ENCODE data around the gene RAC2.

RAC2 gene

DNA sequence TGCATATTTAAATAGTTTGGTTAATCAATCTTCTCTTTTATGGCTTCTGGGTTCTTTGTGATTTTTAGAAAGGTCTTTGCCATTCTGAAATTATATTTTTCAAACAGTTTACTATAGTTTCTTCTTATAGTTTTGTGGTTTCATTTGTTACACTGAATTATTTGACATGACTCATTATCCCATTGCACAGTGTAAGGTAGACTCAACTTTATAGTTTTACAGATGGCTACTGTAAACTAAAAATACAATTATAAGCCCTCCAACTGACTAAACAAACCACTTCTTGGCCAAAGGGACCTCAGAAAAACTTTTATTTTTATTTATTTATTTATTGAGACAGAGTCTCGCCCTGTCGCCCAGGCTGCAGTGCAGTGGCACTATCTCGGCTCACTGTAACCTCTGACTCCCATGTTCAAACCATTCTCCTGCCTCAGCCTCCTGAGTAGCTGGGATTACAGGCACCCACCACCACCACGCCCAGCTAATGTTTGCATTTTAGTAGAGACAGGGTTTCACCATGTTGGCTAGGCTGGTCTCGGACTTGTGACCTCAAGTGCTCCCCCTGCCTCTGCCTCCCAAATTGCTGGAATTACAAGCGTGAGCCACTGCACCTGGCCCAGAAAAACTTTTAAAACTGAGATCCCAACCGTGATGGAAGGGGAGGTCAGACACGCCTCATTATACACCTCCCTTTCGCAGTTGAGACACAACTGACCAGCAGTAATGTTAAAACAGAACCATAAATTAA lies 14.1 kb upstream of the RAC2 start:
- no peaks in the 10 kb centered on the region for H3K9me3 Mint-ChIP-seq
- no peak overlapping the region for H3K27ac Mint-ChIP-seq
- H3K4me1 Mint-ChIP-seq, result peaks cover 10% of the 10 kb centered on the region
- TF ChIP-seq, protein P1, sequence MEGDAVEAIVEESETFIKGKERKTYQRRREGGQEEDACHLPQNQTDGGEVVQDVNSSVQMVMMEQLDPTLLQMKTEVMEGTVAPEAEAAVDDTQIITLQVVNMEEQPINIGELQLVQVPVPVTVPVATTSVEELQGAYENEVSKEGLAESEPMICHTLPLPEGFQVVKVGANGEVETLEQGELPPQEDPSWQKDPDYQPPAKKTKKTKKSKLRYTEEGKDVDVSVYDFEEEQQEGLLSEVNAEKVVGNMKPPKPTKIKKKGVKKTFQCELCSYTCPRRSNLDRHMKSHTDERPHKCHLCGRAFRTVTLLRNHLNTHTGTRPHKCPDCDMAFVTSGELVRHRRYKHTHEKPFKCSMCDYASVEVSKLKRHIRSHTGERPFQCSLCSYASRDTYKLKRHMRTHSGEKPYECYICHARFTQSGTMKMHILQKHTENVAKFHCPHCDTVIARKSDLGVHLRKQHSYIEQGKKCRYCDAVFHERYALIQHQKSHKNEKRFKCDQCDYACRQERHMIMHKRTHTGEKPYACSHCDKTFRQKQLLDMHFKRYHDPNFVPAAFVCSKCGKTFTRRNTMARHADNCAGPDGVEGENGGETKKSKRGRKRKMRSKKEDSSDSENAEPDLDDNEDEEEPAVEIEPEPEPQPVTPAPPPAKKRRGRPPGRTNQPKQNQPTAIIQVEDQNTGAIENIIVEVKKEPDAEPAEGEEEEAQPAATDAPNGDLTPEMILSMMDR (IDR thresholded peaks at IDR 0.05; ENCODE audit: unreplicated experiment in 3 of 3), result no peak
- no peak overlapping the region for H3K4me3 Mint-ChIP-seq
- peaks cover 3% of the 10 kb centered on the region for H3K36me3 Mint-ChIP-seq (ENCODE audit: low read depth)
- H3K27me3 Mint-ChIP-seq (ENCODE audit: low read depth), result peaks cover 37% of the 10 kb centered on the region

DNA sequence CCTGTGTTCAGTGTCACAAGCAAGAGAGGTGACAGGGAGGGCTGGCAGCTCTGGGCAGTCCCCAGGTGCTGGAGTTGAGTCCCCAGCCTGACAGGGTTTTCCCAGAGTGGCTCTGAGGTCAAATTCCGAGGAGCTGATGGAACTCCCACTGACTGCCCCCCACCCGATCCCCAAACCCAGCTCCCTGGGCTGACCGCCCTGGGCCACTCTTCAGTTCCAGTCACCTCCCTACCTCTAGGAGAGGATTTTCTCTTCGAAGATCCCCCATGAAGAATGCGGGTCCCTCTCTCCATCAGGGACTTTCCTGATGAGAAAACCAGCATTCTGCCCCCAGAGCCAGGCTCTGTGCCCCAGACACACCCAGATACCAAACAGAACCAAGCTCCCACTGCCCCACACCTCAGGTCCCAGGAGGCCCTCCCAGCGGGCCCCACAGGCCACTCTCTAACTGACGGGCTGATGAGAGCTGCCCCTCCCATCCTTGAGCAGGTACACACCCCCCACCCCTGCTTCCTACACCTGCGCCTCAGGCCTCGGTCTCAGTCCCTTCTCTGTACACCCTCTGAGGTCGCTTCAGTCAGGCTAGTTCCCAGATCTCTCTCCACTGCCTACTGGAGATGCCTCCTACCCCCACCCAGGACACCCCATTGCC lies 12.1 kb upstream of the RAC2 start:
- Mint-ChIP-seq H3K27me3 (ENCODE audit: low read depth) (peaks cover 38% of the 10 kb centered on the region), H3K4me1 (peaks cover 10% of the 10 kb centered on the region), H3K4me3 (no peak overlapping the region), H3K27ac (no peak overlapping the region), H3K9me3 (no peaks in the 10 kb centered on the region), H3K36me3 (ENCODE audit: low read depth) (peaks cover 3% of the 10 kb centered on the region)
- TF ChIP-seq, protein P1 (IDR thresholded peaks at IDR 0.05; ENCODE audit: unreplicated experiment in 3 of 3), result no peak

DNA sequence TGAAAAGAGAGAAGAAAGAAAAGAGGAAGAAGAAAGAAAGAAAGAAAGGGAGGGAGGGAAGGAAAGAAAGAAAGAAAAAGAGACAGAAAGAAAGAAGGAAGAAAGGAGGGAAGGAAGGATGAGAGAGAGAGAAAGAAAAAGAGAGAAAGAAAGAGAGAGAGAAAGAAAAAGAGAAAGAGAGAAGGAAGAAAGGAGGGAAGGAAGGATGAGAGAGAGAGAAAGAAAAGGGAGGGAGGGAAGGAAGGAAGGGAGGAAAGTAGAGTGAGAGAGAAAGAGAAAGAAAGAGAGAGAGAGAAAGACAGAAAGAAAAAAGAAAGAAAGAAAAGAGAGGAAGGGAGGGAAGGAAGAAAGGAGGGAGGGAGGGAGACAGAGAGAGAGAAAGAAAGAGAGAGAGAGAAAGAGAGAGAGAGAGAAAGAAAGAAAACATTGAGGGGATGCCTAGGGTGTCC lies 11.5 kb upstream of the RAC2 start:
- no peaks in the 10 kb centered on the region for H3K36me3 Mint-ChIP-seq (ENCODE audit: low read depth)
- H3K27me3 Mint-ChIP-seq (ENCODE audit: low read depth), result peaks cover 33% of the 10 kb centered on the region
- no peak overlapping the region for H3K4me3 Mint-ChIP-seq
- H3K27ac Mint-ChIP-seq, result no peak overlapping the region
- H3K4me1 Mint-ChIP-seq, result peaks cover 10% of the 10 kb centered on the region
- H3K9me3 Mint-ChIP-seq, result no peaks in the 10 kb centered on the region
- TF ChIP-seq, protein P1 (IDR thresholded peaks at IDR 0.05; ENCODE audit: unreplicated experiment in 3 of 3), result no peak

DNA sequence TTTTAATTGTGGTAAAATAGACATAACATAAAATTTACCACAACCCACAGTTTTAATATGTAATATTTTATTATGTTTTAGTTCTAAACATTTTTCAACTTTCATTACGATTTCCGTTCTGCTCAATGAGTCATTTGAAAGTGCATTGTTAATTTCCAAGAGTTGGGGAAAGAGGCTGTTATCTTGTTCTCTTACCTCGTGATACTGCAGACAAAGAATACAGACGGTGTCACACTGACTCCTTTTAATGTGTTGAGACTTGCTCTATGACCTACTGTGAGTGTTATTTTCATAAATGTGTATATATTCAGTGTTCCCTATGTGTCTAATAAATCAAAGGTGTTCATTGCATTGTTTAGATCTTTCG lies 10.8 kb upstream of the RAC2 start:
- TF ChIP-seq, protein P1 (IDR thresholded peaks at IDR 0.05; ENCODE audit: unreplicated experiment in 3 of 3), result no peak
- H3K27ac Mint-ChIP-seq, result no peak overlapping the region

DNA sequence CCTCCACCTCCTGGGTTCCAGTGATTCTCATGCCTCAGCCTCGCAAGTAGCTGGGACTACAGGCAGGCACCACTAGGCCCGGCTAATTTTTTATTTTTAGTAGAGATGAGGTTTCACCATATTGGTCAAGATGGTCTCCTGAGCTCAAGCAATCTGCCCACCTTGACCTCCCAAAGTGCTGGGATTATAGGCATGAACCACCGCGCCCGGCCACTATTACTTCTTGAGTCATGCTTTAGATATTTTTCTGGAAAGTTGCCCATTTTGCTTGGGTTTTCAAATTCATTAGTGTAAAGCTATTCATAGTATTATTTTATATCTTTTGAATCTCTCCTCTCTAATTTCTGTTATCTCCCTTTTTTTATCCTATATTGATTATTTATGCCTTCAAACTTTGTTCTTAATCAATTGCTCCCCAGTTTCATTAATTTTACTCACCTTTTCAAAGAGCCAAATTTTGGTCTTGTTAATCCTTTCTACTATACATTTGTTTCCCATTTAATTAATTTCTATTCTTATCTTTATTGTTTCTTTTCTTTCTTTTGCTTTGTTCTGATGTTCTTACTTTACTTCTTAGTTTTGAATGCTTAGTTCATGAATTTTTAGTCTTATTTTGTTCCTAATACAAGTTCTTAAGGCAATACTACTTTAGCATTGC lies 10.3 kb upstream of the RAC2 start:
- Mint-ChIP-seq H3K27ac (no peak overlapping the region), H3K36me3 (ENCODE audit: low read depth) (no peaks in the 10 kb centered on the region), H3K4me1 (peaks cover 4% of the 10 kb centered on the region), H3K4me3 (no peak overlapping the region), H3K27me3 (ENCODE audit: low read depth) (peaks cover 28% of the 10 kb centered on the region), H3K9me3 (no peaks in the 10 kb centered on the region)
- TF ChIP-seq, protein P1 (IDR thresholded peaks at IDR 0.05; ENCODE audit: unreplicated experiment in 3 of 3), result no peak

More for the DNA sequence above, 10.8 kb upstream of the RAC2 start:
- H3K36me3 Mint-ChIP-seq (ENCODE audit: low read depth), result no peaks in the 10 kb centered on the region
- peaks cover 33% of the 10 kb centered on the region for H3K27me3 Mint-ChIP-seq (ENCODE audit: low read depth)
- no peaks in the 10 kb centered on the region for H3K9me3 Mint-ChIP-seq
- H3K4me1 Mint-ChIP-seq, result peaks cover 9% of the 10 kb centered on the region
- H3K4me3 Mint-ChIP-seq, result no peak overlapping the region

Data from nephron (organoid).